Ectodermal cell (in vitro differentiated cells): Measurements from ENCODE around the gene MYOM3.
A peak's percentile ranks its signal among the peaks of the same experiment; 100 is the strongest.

Experiments
- H3K27ac ChIP-seq: 2 replicates; pipeline ENCODE4 v1.7.0; 2013; ENCODE audit warnings: mild to moderate bottlenecking, low read depth, low read length; ENCODE audit not compliant: insufficient read depth, poor library complexity, severe bottlenecking
- H3K27me3 ChIP-seq: 2 replicates; pipeline ENCODE4 v1.7.0; 2013; ENCODE audit warnings: mild to moderate bottlenecking, low read length; ENCODE audit not compliant: insufficient read depth, control insufficient read depth, poor library complexity, severe bottlenecking
- H3K36me3 ChIP-seq: one replicate; pipeline ENCODE4 v1.7.0; 2013; ENCODE audit warnings: low read length; ENCODE audit not compliant: control insufficient read depth, insufficient read depth
- H3K4me1 ChIP-seq: one replicate; pipeline ENCODE4 v1.7.0; 2013; ENCODE audit warnings: low read length; ENCODE audit not compliant: control insufficient read depth, insufficient read depth
- H3K4me3 ChIP-seq: 2 replicates; pipeline ENCODE4 v1.7.0; 2013; ENCODE audit warnings: low read depth, low read length, control low read depth; ENCODE audit not compliant: insufficient read depth
- H3K9me3 ChIP-seq: 2 replicates; pipeline ENCODE4 v1.7.0; 2013; ENCODE audit warnings: mild to moderate bottlenecking, low read length, moderate library complexity; ENCODE audit not compliant: control insufficient read depth
- WGBS, 2 experiments: methylation state at CpG; one replicate each; pipeline ENCODE4 v1.1.7; 2013; ENCODE audit warnings: missing lambda C conversion rate in 2 of 2; 5-methylcytosine and 5-hydroxymethylcytosine counted together

Gene MYOM3

GRCh38 chr1:24150234-24151174, 38.6 kb upstream of the MYOM3 start:
- H3K27ac ChIP-seq: peak overlapping the region; percentile 64

GRCh38 chr1:24149866-24150233, 37.9 kb upstream of the MYOM3 start:
- Histone ChIP-seq H3K27me3 (peaks cover 5% of the 10 kb centered on the region), H3K36me3 (no peaks in the 10 kb centered on the region), H3K4me1 (peaks cover 5% of the 10 kb centered on the region), H3K27ac (no peak overlapping the region), H3K9me3 (no peaks in the 10 kb centered on the region), H3K4me3 (no peak overlapping the region)
- 90 to 95% methylated on average over 5 of the region's 5 CpGs for WGBS, 2 experiments

More at GRCh38 chr1:24150234-24151174, 38.6 kb upstream of the MYOM3 start:
- WGBS, 2 experiments: 20 to 22% methylated on average over 36 of the region's 36 CpGs
- Histone ChIP-seq H3K36me3 (no peaks in the 10 kb centered on the region), H3K4me1 (peaks cover 5% of the 10 kb centered on the region), H3K4me3 (peak overlapping the region; percentile 25), H3K9me3 (no peaks in the 10 kb centered on the region), H3K27me3 (peaks cover 5% of the 10 kb centered on the region)

- H3K27ac ChIP-seq: no peak overlapping the region
- no peak overlapping the region for H3K4me3 ChIP-seq
- WGBS, 2 experiments: 77% methylated on average over 6 of the region's 6 CpGs
- no peaks in the 10 kb centered on the region for H3K9me3 ChIP-seq
- H3K4me1 ChIP-seq: peaks cover 5% of the 10 kb centered on the region
- H3K27me3 ChIP-seq: peaks cover 5% of the 10 kb centered on the region
- no peaks in the 10 kb centered on the region for H3K36me3 ChIP-seq
These were observed 35.9 kb upstream of the MYOM3 start for GRCh38 chr1:24147816-24148215.

GRCh38 chr1:24147194-24147593, 35.3 kb upstream of the MYOM3 start:
- peaks cover 5% of the 10 kb centered on the region for H3K27me3 ChIP-seq
- no peaks in the 10 kb centered on the region for H3K36me3 ChIP-seq
- H3K9me3 ChIP-seq: no peaks in the 10 kb centered on the region
- H3K4me1 ChIP-seq: peaks cover 5% of the 10 kb centered on the region
- H3K27ac ChIP-seq: no peak overlapping the region
- WGBS, 2 experiments: 93 to 94% methylated on average over 9 of the region's 9 CpGs
- no peak overlapping the region for H3K4me3 ChIP-seq

GRCh38 chr1:24142546-24143534, 30.9 kb upstream of the MYOM3 start, which contains the start of gene IL22RA1:
IL22RA1 (minus strand) TSS chr1:24143140; CDS start chr1:24143082, 58 bp downstream.
- Histone ChIP-seq H3K9me3 (no peaks in the 10 kb centered on the region), H3K4me3 (no peak within 1 kb of the TSS), H3K27me3 (no peaks in the 10 kb centered on the region), H3K36me3 (no peaks in the 10 kb centered on the region), H3K27ac (no peak within 1 kb of the TSS), H3K4me1 (no peaks in the 10 kb centered on the region)
- WGBS, 2 experiments: 89 to 90% methylated on average over 22 of the region's 22 CpGs

- Histone ChIP-seq H3K4me1 (no peaks in the 10 kb centered on the region), H3K9me3 (no peaks in the 10 kb centered on the region), H3K4me3 (no peak overlapping the region), H3K27ac (no peak overlapping the region), H3K36me3 (no peaks in the 10 kb centered on the region), H3K27me3 (no peaks in the 10 kb centered on the region)
- 91 to 96% methylated on average over 7 to 10 of the region's 10 CpGs for WGBS, 2 experiments
These were observed 29.5 kb upstream of the MYOM3 start for GRCh38 chr1:24141311-24141997.

- no peaks in the 10 kb centered on the region for H3K9me3 ChIP-seq
- 90% methylated on average over 17 of the region's 17 CpGs for WGBS, 2 experiments
- no peaks in the 10 kb centered on the region for H3K36me3 ChIP-seq
- no peak overlapping the region for H3K27ac ChIP-seq
- no peak overlapping the region for H3K4me3 ChIP-seq
- H3K4me1 ChIP-seq: no peaks in the 10 kb centered on the region
- no peaks in the 10 kb centered on the region for H3K27me3 ChIP-seq
These were observed 28.8 kb upstream of the MYOM3 start for GRCh38 chr1:24140741-24141181.

- H3K4me3 ChIP-seq: no peak overlapping the region
- no peaks in the 10 kb centered on the region for H3K9me3 ChIP-seq
- H3K27me3 ChIP-seq: no peaks in the 10 kb centered on the region
- H3K27ac ChIP-seq: no peak overlapping the region
- H3K36me3 ChIP-seq: no peaks in the 10 kb centered on the region
- H3K4me1 ChIP-seq: no peaks in the 10 kb centered on the region
- WGBS, 2 experiments: 93 to 95% methylated on average over 11 of the region's 11 CpGs
These were observed 28.0 kb upstream of the MYOM3 start for GRCh38 chr1:24139841-24140425.

- Histone ChIP-seq H3K27ac (no peak overlapping the region), H3K9me3 (no peaks in the 10 kb centered on the region), H3K36me3 (no peaks in the 10 kb centered on the region), H3K27me3 (no peaks in the 10 kb centered on the region), H3K4me3 (no peak overlapping the region), H3K4me1 (no peaks in the 10 kb centered on the region)
- WGBS, 2 experiments: 84 to 92% methylated on average over 2 of the region's 2 CpGs
These were observed 27.2 kb upstream of the MYOM3 start for GRCh38 chr1:24139222-24139489.
